Fibroblast of lung (primary cell): Measurements from ENCODE around the gene TM4SF5. TPM values are rescaled to one million over a fixed set of nuclear protein-coding genes. Genes with fewer than 3 reads are reported as not detected.

Experiments used
- DNase-seq, 2 donors: peaks; one replicate each; pipeline versions ENCODE4 v3.0.0 to v3.0.0-alpha.2; 2010; ENCODE audit warnings: low read depth in 2 of 2
- H2AFZ ChIP-seq: 2 replicates; pipeline ENCODE4 v1.5.1; 2012; ENCODE audit warnings: low read length, control low read depth, inconsistent platforms
- H3K27ac ChIP-seq: 2 replicates; pipeline ENCODE4 v1.5.1; 2011; ENCODE audit warnings: low read length, control low read depth; ENCODE audit not compliant: insufficient read depth
- H3K27me3 ChIP-seq: 2 replicates; pipeline ENCODE4 v1.5.1; 2011; ENCODE audit warnings: mild to moderate bottlenecking, low read length; ENCODE audit not compliant: control insufficient read depth, insufficient read depth
- H3K36me3 ChIP-seq: 2 replicates; pipeline ENCODE4 v1.5.1; 2011; ENCODE audit warnings: low read length; ENCODE audit not compliant: control insufficient read depth, insufficient read depth
- H3K4me1 ChIP-seq: 2 replicates; pipeline ENCODE4 v1.5.1; 2011; ENCODE audit warnings: low read length; ENCODE audit not compliant: control insufficient read depth, insufficient read depth; ENCODE audit errors: extremely low read depth
- H3K4me2 ChIP-seq: 2 replicates; pipeline ENCODE4 v1.5.1; 2011; ENCODE audit warnings: low read length, control low read depth; ENCODE audit not compliant: insufficient read depth; ENCODE audit errors: extremely low read depth
- H3K4me3 ChIP-seq, 4 experiments: fragments of 200-600 bp in 1 of 4; sonication (generic) in 1 of 4; replicated peaks in 1 of 4; 2 replicates each; pipeline ENCODE4 v1.5.1; 2011 to 2016; ENCODE audit warnings: low read length in 4 of 4, low read depth in 3 of 4, mild to moderate bottlenecking in 3 of 4, control low read depth in 2 of 4, inconsistent platforms in 1 of 4, mixed read lengths in 1 of 4; ENCODE audit not compliant: insufficient read depth in 1 of 4; ENCODE audit errors: control extremely low read depth in 1 of 4
- H3K79me2 ChIP-seq: 2 replicates; pipeline ENCODE4 v1.5.1; 2012; ENCODE audit warnings: mild to moderate bottlenecking, low read length, inconsistent platforms; ENCODE audit not compliant: control insufficient read depth, insufficient read depth
- H3K9ac ChIP-seq: 2 replicates; pipeline ENCODE4 v1.5.1; 2011; ENCODE audit warnings: mild to moderate bottlenecking, low read length, control low read depth; ENCODE audit not compliant: insufficient read depth
- H3K9me3 ChIP-seq: 2 replicates; pipeline ENCODE4 v1.5.1; 2012; ENCODE audit warnings: low read depth, low read length; ENCODE audit not compliant: control insufficient read depth, insufficient read depth
- H4K20me1 ChIP-seq: 2 replicates; pipeline ENCODE4 v1.5.1; 2011; ENCODE audit warnings: low read length; ENCODE audit not compliant: control insufficient read depth, insufficient read depth; ENCODE audit errors: extremely low read depth
- EZH2 ChIP-seq: IDR thresholded peaks from 2 replicates; pipeline ENCODE4 v1.5.1; 2012; ENCODE audit warnings: low read length, control low read depth, mild to moderate bottlenecking; ENCODE audit errors: missing control alignments
- polyA plus RNA-seq, 2 donors: library from polyadenylated mRNA; depleted of rRNA in 1 of 2; stranded (reverse) in 1 of 2; unstranded in 1 of 2; fragments of >200 nt; gene quantifications; 2 replicates each; pipeline ENCODE4 v1.2.1, GENCODE V29; 2011 to 2012; ENCODE audit warnings: missing spikeins in 1 of 2
- total RNA-seq: library from RNA; depleted of rRNA; stranded (reverse); fragments of >200 nt; gene quantifications from 2 replicates; pipeline ENCODE4 v1.2.1, GENCODE V29; 2014
- TF ChIP-seq, protein P1 (sequence below), 2 donors: IDR thresholded peaks in 1 of 2; conservative IDR thresholded peaks in 1 of 2; 1 replicate in 1 of 2; 2 replicates in 1 of 2; pipeline ENCODE4 v1.5.1; 2011 to 2012; ENCODE audit warnings: low read length in 2 of 2, control low read depth in 1 of 2, inconsistent platforms in 1 of 2, low read depth in 1 of 2, mild to moderate bottlenecking in 1 of 2

TM4SF5 gene
- total and polyA plus RNA-seq, 2 donors (not counting 1 experiment from before 2014, with no cell fraction given), result not detected

GRCh38 chr17:4810696-4811290 lies 39.1 kb downstream of the TM4SF5 start:
- H3K4me3 ChIP-seq, result no peak overlapping the region
- no peak overlapping the region for H3K27ac ChIP-seq
- no peak overlapping the region for H3K9ac ChIP-seq
- no peak overlapping the region for H2AFZ ChIP-seq
- peaks cover 6% of the 10 kb centered on the region for H3K36me3 ChIP-seq
- H3K9me3 ChIP-seq, result no peaks in the 10 kb centered on the region
- no peaks in the 10 kb centered on the region for H3K79me2 ChIP-seq
- no peaks in the 10 kb centered on the region for H3K27me3 ChIP-seq
- no peaks in the 10 kb centered on the region for H3K4me1 ChIP-seq
- TF ChIP-seq EZH2, result no peak
- TF ChIP-seq, protein P1, sequence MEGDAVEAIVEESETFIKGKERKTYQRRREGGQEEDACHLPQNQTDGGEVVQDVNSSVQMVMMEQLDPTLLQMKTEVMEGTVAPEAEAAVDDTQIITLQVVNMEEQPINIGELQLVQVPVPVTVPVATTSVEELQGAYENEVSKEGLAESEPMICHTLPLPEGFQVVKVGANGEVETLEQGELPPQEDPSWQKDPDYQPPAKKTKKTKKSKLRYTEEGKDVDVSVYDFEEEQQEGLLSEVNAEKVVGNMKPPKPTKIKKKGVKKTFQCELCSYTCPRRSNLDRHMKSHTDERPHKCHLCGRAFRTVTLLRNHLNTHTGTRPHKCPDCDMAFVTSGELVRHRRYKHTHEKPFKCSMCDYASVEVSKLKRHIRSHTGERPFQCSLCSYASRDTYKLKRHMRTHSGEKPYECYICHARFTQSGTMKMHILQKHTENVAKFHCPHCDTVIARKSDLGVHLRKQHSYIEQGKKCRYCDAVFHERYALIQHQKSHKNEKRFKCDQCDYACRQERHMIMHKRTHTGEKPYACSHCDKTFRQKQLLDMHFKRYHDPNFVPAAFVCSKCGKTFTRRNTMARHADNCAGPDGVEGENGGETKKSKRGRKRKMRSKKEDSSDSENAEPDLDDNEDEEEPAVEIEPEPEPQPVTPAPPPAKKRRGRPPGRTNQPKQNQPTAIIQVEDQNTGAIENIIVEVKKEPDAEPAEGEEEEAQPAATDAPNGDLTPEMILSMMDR (conservative IDR thresholded peaks at IDR 0.05 in 1 of 2, IDR thresholded peaks at IDR 0.05 in 1 of 2; ENCODE audit: low read depth in 1 of 2, low read length in 2 of 2), result no peak
- no peak overlapping the region for H3K4me2 ChIP-seq
- no peaks in the 10 kb centered on the region for H4K20me1 ChIP-seq
- DNase-seq, result no peak

DNA sequence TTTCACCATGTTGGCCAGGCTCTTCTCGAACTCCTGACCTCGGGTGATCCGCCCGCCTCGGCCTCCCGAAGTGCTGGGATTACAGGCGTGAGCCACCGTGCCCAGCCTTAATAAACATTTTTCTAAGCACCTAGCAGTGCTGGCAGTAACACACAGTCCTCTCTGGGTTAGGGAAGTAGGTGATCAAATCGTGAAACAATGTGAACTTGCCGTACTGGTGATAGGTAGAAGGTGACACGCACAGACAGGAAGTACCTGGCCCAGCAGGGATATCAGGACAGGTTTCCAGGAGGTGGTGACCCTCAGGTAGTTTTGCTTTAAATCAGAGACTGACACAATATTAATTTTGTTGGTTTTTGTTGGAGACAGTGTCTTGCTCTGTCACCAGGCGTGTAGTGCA lies 39.8 kb downstream of the TM4SF5 start:
- H4K20me1 ChIP-seq, result no peaks in the 10 kb centered on the region
- no peaks in the 10 kb centered on the region for H3K27me3 ChIP-seq
- TF ChIP-seq, protein P1 (conservative IDR thresholded peaks at IDR 0.05 in 1 of 2, IDR thresholded peaks at IDR 0.05 in 1 of 2; ENCODE audit: low read depth in 1 of 2, low read length in 2 of 2), result no peak
- no peak for TF ChIP-seq EZH2
- DNase-seq, result no peak
- H3K4me1 ChIP-seq, result no peaks in the 10 kb centered on the region
- H3K27ac ChIP-seq, result no peak overlapping the region
- H3K9ac ChIP-seq, result no peak overlapping the region
- no peak overlapping the region for H3K4me2 ChIP-seq
- no peaks in the 10 kb centered on the region for H3K9me3 ChIP-seq
- no peak overlapping the region for H2AFZ ChIP-seq
- H3K36me3 ChIP-seq, result peaks cover 6% of the 10 kb centered on the region
- H3K4me3 ChIP-seq, result no peak overlapping the region
- no peaks in the 10 kb centered on the region for H3K79me2 ChIP-seq

DNA sequence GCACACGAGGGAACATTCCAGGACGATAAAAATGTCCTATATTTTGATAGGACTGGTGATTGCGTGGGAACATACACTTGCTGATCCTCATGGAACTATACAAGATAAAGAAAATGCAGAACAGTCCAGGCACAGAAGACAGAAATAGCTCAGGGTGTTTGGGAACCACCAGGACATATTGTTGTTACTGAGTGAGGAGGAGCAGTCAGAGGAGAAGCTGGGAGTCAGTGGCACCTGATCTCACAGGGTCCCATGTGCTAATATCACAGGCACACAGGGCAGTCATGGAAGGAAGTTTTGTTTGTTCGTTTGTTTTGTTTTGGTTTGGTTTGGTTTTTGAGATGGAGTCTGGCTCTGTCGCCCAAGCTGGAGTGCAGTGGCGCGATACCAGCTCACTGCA lies 41.0 kb downstream of the TM4SF5 start:
- no peak for DNase-seq
- Histone ChIP-seq H3K79me2 (no peaks in the 10 kb centered on the region), H3K9me3 (no peaks in the 10 kb centered on the region), H3K4me2 (no peak overlapping the region), H3K4me3 (no peak overlapping the region), H3K36me3 (peaks cover 9% of the 10 kb centered on the region), H2AFZ (no peak overlapping the region), H3K27me3 (no peaks in the 10 kb centered on the region), H3K27ac (no peak overlapping the region), H3K4me1 (no peaks in the 10 kb centered on the region), H4K20me1 (no peaks in the 10 kb centered on the region), H3K9ac (no peak overlapping the region)
- TF ChIP-seq, protein P1 (conservative IDR thresholded peaks at IDR 0.05 in 1 of 2, IDR thresholded peaks at IDR 0.05 in 1 of 2; ENCODE audit: low read depth in 1 of 2, low read length in 2 of 2), result no peak
- TF ChIP-seq EZH2, result no peak
